Body of pancreas (tissue), 4 donors: Measurements from ENCODE around the gene CD151.

ENCODE experiments used
- POLR2A ChIP-seq, 3 donors: fragments of 450-650 bp; IDR thresholded peaks; one replicate each; pipeline ENCODE4 v1.6.1; 2016; ENCODE audit warnings: antibody characterized with exemption in 3 of 3, mild to moderate bottlenecking in 2 of 3
- TF ChIP-seq, protein P1 (sequence below), 7 experiments: fragments of 450-650 bp in 4 of 7; fragments of 200-600 bp in 3 of 7; sonication (generic) in 3 of 7; IDR thresholded peaks; one replicate each; pipeline ENCODE4 v1.5.1; 2016 to 2019; ENCODE audit warnings: antibody characterized with exemption in 7 of 7

DNA sequence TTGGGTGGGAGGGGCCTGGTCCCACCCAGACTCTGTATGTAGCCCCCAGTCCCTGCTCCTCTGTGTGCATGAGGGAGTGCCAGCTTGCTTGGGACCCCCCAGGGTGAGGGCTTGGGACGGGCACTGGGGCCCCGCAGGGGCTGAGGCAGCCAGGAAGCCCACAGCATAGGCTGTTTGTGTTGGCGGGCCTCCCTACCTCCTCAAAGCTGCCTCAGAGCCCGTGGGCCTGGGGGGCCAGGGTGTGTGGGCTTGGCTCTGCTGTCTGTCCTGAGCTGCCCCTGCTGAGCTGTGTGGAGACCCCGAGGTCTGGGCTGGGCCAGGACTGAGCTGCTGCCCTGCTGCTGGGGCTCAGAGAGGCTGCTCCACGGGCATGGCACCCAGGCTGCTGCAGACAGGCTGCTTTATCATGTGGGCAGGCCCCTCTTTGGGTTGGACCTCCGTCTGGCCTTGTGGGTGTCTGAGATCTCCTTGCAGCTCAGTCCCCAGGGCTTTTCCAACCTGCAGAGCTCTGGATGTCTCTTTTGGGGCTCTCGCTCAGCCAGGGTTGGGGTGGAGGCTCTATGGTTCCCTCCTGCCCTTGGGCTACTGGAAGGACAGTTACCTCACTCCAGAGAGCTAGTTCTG, 13.2 kb downstream of the CD151 start:
- TF ChIP-seq, protein P1, sequence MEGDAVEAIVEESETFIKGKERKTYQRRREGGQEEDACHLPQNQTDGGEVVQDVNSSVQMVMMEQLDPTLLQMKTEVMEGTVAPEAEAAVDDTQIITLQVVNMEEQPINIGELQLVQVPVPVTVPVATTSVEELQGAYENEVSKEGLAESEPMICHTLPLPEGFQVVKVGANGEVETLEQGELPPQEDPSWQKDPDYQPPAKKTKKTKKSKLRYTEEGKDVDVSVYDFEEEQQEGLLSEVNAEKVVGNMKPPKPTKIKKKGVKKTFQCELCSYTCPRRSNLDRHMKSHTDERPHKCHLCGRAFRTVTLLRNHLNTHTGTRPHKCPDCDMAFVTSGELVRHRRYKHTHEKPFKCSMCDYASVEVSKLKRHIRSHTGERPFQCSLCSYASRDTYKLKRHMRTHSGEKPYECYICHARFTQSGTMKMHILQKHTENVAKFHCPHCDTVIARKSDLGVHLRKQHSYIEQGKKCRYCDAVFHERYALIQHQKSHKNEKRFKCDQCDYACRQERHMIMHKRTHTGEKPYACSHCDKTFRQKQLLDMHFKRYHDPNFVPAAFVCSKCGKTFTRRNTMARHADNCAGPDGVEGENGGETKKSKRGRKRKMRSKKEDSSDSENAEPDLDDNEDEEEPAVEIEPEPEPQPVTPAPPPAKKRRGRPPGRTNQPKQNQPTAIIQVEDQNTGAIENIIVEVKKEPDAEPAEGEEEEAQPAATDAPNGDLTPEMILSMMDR (IDR thresholded peaks at IDR 0.05), result no peak
- TF ChIP-seq POLR2A (IDR thresholded peaks at IDR 0.05), result no peak
